Ishikawa (cell line): ENCODE measurements around the gene ENPP1.

Experiments
- CEBPB ChIP-seq: IDR thresholded peaks from 2 replicates; pipeline ENCODE4 v1.6.1; 2012
- CREB1 ChIP-seq: IDR thresholded peaks from 2 replicates; pipeline ENCODE4 v1.6.1; 2012; ENCODE audit warnings: low read depth
- EGR1 ChIP-seq: IDR thresholded peaks from 2 replicates; pipeline ENCODE4 v1.6.1; 2012
- EP300 ChIP-seq: IDR thresholded peaks from 2 replicates; pipeline ENCODE4 v1.6.1; 2012; ENCODE audit warnings: borderline replicate concordance
- NFIC ChIP-seq: IDR thresholded peaks from 2 replicates; pipeline ENCODE4 v1.6.1; 2012
- RAD21 ChIP-seq: IDR thresholded peaks from 2 replicates; pipeline ENCODE4 v1.6.1; 2012; ENCODE audit warnings: low read depth
- TAF1 ChIP-seq: IDR thresholded peaks from 2 replicates; pipeline ENCODE4 v1.6.1; 2012; ENCODE audit warnings: low read depth, mild to moderate bottlenecking
- TEAD4 ChIP-seq: IDR thresholded peaks from 2 replicates; pipeline ENCODE4 v1.6.1; 2012
- YY1 ChIP-seq: IDR thresholded peaks from 2 replicates; pipeline ENCODE4 v1.6.1; 2012; ENCODE audit warnings: low read depth
- ZBTB7A ChIP-seq: IDR thresholded peaks from 2 replicates; pipeline ENCODE4 v1.6.1; 2012; ENCODE audit warnings: low read depth
- TF ChIP-seq, protein P1 (sequence below): IDR thresholded peaks from 2 replicates; pipeline ENCODE4 v1.6.1; 2012
- TF ChIP-seq, protein P2 (sequence below): IDR thresholded peaks from 2 replicates; pipeline ENCODE4 v1.6.1; 2012; ENCODE audit warnings: low read depth, mild to moderate bottlenecking

DNA sequence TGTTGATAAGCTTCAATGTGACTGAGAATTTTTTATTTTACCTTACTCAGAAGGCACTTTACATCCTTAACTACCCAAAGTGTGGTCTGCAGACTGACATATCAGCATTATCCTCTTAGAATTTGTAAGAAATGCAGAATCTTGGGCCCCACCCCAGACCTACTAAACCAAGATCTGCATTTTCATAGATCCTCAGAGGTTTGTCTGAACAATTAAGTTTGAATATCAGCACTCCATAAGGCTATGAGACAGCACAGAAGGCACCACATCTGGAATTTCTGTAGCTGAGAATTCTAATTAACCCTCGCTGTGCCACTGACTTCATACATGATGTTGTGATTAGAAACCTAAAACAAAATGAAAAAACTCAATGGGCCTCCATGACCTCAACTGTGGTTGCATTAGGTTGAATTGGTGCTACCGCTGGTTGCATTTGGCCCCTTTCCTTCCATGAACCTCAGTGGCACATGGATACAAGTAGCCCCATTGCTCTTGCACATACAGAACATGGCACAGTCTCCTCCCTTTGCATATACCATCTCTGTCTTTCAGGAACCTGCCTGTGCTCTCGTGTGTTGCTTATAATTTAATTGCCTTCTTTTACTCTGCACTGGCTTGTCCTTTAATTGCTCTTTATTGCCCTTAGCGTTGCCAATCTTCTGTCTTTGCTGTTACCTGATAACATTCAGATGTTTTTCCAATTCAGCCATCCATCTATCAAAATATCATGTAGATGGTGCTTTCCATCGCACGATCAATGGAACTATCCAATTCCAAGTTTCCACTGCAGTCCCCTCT lies 13.4 kb downstream of the ENPP1 start:
- TF ChIP-seq, protein P1, sequence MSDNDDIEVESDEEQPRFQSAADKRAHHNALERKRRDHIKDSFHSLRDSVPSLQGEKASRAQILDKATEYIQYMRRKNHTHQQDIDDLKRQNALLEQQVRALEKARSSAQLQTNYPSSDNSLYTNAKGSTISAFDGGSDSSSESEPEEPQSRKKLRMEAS, result no peak
- TF ChIP-seq RAD21 (no peak), TAF1 (no peak), EGR1 (no peak), CEBPB (no peak), EP300 (no peak), ZBTB7A (no peak), TEAD4 (no peak), CREB1 (no peak), YY1 (no peak), NFIC (no peak)
- TF ChIP-seq, protein P2, sequence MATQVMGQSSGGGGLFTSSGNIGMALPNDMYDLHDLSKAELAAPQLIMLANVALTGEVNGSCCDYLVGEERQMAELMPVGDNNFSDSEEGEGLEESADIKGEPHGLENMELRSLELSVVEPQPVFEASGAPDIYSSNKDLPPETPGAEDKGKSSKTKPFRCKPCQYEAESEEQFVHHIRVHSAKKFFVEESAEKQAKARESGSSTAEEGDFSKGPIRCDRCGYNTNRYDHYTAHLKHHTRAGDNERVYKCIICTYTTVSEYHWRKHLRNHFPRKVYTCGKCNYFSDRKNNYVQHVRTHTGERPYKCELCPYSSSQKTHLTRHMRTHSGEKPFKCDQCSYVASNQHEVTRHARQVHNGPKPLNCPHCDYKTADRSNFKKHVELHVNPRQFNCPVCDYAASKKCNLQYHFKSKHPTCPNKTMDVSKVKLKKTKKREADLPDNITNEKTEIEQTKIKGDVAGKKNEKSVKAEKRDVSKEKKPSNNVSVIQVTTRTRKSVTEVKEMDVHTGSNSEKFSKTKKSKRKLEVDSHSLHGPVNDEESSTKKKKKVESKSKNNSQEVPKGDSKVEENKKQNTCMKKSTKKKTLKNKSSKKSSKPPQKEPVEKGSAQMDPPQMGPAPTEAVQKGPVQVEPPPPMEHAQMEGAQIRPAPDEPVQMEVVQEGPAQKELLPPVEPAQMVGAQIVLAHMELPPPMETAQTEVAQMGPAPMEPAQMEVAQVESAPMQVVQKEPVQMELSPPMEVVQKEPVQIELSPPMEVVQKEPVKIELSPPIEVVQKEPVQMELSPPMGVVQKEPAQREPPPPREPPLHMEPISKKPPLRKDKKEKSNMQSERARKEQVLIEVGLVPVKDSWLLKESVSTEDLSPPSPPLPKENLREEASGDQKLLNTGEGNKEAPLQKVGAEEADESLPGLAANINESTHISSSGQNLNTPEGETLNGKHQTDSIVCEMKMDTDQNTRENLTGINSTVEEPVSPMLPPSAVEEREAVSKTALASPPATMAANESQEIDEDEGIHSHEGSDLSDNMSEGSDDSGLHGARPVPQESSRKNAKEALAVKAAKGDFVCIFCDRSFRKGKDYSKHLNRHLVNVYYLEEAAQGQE, result no peak
